Testis (tissue), 5 donors: Measurements from ENCODE around the gene ENTPD6. TPM values are rescaled to one million over a fixed set of nuclear protein-coding genes. Genes with fewer than 3 reads are reported as not detected.

Experiments used
- DNase-seq: peaks from one replicate; pipeline ENCODE4 v3.0.0-alpha.2; 2019
- H3K27ac ChIP-seq, 2 donors: fragments of 200-600 bp; sonication (generic); one replicate each; pipeline ENCODE4 v1.5.1; 2019
- H3K27me3 ChIP-seq: fragments of 200-600 bp; sonication (generic); one replicate; pipeline ENCODE4 v1.5.1; 2019
- H3K36me3 ChIP-seq: fragments of 200-600 bp; sonication (generic); one replicate; pipeline ENCODE4 v1.5.1; 2017; ENCODE audit warnings: low read depth; ENCODE audit errors: missing control alignments
- H3K4me1 ChIP-seq: fragments of 200-600 bp; sonication (generic); one replicate; pipeline ENCODE4 v1.5.1; 2019
- H3K4me3 ChIP-seq, 2 donors: fragments of 200-600 bp; sonication (generic); one replicate each; pipeline ENCODE4 v1.5.1; 2017 to 2019
- H3K9me3 ChIP-seq: fragments of 200-600 bp; sonication (generic); one replicate; pipeline ENCODE4 v1.5.1; 2017
- POLR2A ChIP-seq: fragments of 450-650 bp; IDR thresholded peaks from one replicate; pipeline ENCODE4 v1.6.1; 2017; ENCODE audit warnings: antibody characterized with exemption, mild to moderate bottlenecking, moderate library complexity
- WGBS, 2 donors: methylation state at CpG; one replicate each; pipeline ENCODE4 v1.1.5; 2018; 5-methylcytosine and 5-hydroxymethylcytosine counted together
- intact Hi-C: fragments of 100-400 bp; cut with DNase I; formaldehyde crosslinking; loops from one replicate; pipeline ENCODE4 v1.15.1; 2023; ENCODE audit warnings: low total_unique reads
- long read RNA-seq, 2 donors: transcript quantifications; one replicate each; lab custom pipeline, GENCODE V29; 2026
- polyA plus RNA-seq: library from polyadenylated mRNA; stranded (reverse); fragments of 350-450 nt; fragmentation: Illumina TruSeq; extraction: RNeasy Lipid Tissue Mini Kit (QIAGEN cat#74804); gene quantifications from one replicate; pipeline ENCODE4 v1.2.3, GENCODE V29; 2014; ENCODE audit warnings: low read depth, low replicate concordance; ENCODE audit not compliant: insufficient read depth
- total RNA-seq, 2 donors: library from RNA; depleted of rRNA; stranded (reverse); fragments of >200 nt; gene quantifications; one replicate each; pipeline ENCODE4 v1.2.3, GENCODE V29; 2016
- TF ChIP-seq, protein P1 (sequence below), 3 experiments: fragments of 450-650 bp in 2 of 3; fragments of 200-600 bp in 1 of 3; sonication (generic) in 1 of 3; IDR thresholded peaks; one replicate each; pipeline ENCODE4 v1.5.1; 2016 to 2019; ENCODE audit warnings: antibody characterized with exemption in 3 of 3, mild to moderate bottlenecking in 2 of 3, moderate library complexity in 1 of 3

The ENTPD6 gene
- total RNA-seq: 100 to 1,000 TPM; 157 to 204 TPM
- polyA plus RNA-seq: 80.7 TPM
- long read RNA-seq, donor 1, partial matches to known transcripts: 0 of 3 reads
- long read RNA-seq, donor 1, other reads (novel, unspliced or antisense): 0 of 3 reads
- long read RNA-seq, donor 2, partial matches to known transcripts: 0 of 6 reads
- long read RNA-seq, donor 2, other reads (novel, unspliced or antisense): 0 of 6 reads

DNA sequence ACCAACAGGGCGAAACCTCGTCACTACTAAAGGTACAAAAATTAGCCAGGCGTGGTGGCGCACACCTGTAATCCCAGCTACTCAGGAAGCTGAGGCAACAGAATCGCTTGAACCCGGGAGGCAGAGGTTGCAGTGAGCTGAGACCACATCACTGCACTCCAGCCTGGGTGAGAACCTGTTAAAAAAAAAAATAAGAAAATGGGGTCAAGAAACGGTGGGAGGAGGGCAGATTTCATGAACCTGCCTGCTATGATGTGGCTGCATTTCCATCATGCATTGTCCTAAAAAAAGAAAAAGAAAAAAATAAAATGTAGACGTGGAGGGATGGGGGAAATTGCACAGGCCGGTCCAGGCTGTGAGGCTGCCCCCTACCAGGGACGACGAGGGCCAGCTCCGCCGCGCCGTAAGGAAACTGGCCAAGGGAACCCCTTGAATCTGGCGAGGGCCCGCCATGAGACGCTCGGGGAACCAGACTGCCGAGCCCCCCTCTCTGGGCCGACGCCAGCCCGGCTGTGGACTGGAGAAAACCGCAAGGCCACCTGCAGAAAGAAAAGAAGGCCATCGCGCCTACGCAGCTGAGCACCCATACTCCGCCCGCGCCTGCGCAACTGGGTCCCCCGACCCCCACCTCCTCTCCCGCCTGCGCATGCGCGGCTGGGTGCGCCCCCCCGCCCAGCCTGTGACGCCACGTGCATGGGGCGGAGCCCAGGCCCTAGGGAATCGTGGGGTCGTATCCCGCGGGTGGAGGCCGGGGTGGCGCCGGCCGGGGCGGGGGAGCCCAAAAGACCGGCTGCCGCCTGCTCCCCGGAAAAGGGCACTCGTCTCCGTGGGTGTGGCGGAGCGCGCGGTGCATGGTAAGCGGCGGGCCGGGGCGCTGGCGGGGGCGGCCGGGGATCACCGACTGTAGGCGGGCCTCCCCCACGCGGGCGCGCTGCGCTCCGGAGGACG is at the start of gene ENTPD6:
ENTPD6 (plus strand) TSS at position 699 of the 948 bp plus-strand sequence. CDS start 10,825 bp downstream, outside the sequence.
- intact Hi-C loops: no loop called here
- DNase-seq: peak; percentile 93
- TF ChIP-seq, protein P1, sequence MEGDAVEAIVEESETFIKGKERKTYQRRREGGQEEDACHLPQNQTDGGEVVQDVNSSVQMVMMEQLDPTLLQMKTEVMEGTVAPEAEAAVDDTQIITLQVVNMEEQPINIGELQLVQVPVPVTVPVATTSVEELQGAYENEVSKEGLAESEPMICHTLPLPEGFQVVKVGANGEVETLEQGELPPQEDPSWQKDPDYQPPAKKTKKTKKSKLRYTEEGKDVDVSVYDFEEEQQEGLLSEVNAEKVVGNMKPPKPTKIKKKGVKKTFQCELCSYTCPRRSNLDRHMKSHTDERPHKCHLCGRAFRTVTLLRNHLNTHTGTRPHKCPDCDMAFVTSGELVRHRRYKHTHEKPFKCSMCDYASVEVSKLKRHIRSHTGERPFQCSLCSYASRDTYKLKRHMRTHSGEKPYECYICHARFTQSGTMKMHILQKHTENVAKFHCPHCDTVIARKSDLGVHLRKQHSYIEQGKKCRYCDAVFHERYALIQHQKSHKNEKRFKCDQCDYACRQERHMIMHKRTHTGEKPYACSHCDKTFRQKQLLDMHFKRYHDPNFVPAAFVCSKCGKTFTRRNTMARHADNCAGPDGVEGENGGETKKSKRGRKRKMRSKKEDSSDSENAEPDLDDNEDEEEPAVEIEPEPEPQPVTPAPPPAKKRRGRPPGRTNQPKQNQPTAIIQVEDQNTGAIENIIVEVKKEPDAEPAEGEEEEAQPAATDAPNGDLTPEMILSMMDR (IDR thresholded peaks at IDR 0.05): no peak
- TF ChIP-seq POLR2A: peak; percentile 18
- H3K4me3 ChIP-seq: peak within 1 kb of the TSS; percentile 74 to 100
- no peaks in the 10 kb centered on the region for H3K36me3 ChIP-seq
- peak within 1 kb of the TSS; percentile 91 to 95 for H3K27ac ChIP-seq
- H3K27me3 ChIP-seq: no peaks in the 10 kb centered on the region
- WGBS, 2 donors: 8 to 14% methylated on average over 27 to 52 of the region's 75 CpGs
- H3K4me1 ChIP-seq: peaks cover 46% of the 10 kb centered on the region
- no peaks in the 10 kb centered on the region for H3K9me3 ChIP-seq

- Histone ChIP-seq H3K27ac (no peak overlapping the region), H3K9me3 (no peaks in the 10 kb centered on the region), H3K27me3 (no peaks in the 10 kb centered on the region), H3K4me1 (peaks cover 3% of the 10 kb centered on the region), H3K36me3 (no peaks in the 10 kb centered on the region), H3K4me3 (no peak overlapping the region)
- no peak for TF ChIP-seq POLR2A
- TF ChIP-seq, protein P1 (IDR thresholded peaks at IDR 0.05): no peak
- 80 to 94% methylated on average over 8 of the region's 8 CpGs for WGBS, 2 donors
- no peak for DNase-seq
- intact Hi-C loops: no loop called here
Measured at GRCh38 chr20:25146976-25147375, 48.5 kb upstream of the ENTPD6 start.

- peak overlapping the region; percentile 40 for H3K4me3 ChIP-seq
- TF ChIP-seq POLR2A: no peak
- TF ChIP-seq, protein P1 (IDR thresholded peaks at IDR 0.05): no peak
- H3K36me3 ChIP-seq: no peaks in the 10 kb centered on the region
- H3K27ac ChIP-seq: no peak overlapping the region
- no peaks in the 10 kb centered on the region for H3K9me3 ChIP-seq
- DNase-seq: no peak
- H3K4me1 ChIP-seq: peaks cover 3% of the 10 kb centered on the region
- 63 to 70% methylated on average over 8 to 15 of the region's 15 CpGs for WGBS, 2 donors
- intact Hi-C loops: no loop called here
- H3K27me3 ChIP-seq: no peaks in the 10 kb centered on the region
Measured at GRCh38 chr20:25147716-25148115, 47.8 kb upstream of the ENTPD6 start.

DNA sequence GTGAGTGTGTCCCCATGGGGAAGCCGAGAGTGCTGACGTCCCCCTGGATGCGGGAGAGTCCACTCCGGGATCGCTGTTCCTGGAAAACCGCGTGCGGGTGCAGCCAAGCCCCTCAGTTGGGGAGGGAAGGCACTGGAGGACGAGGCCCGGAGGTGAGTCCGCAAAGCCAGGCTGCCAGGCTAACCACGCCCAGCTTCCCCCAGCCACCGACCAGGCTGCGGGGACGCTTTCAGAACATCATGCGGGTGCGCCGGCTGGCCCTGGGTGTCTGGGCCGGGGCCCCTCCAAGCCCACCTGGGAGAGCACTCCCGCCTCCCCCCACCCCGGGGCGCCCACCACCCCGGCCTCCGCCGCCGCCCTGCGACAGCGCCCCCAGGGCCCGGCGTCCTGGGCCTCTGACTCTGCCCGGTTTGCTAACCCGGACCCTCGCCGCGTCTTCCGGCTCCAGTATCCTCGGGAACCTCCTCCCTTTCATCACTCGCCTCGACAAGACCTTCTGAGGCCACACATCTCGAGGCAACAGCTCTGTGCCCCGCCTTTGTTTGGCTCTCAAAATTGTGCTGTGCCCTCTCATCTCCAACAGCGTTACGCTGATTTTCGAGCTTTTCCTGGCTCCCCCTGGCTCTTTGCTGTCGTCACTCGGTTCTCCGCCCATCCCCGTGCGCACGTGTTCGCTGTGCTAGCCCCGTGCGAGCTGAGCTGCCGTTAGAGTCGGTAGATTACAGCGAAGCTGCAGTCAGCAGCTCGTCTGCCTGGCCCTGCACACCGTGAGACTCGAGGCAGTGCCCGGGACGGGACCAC is 47.1 kb upstream of the ENTPD6 start:
- no peak for TF ChIP-seq POLR2A
- TF ChIP-seq, protein P1 (IDR thresholded peaks at IDR 0.05): no peak
- Histone ChIP-seq H3K9me3 (no peaks in the 10 kb centered on the region), H3K36me3 (no peaks in the 10 kb centered on the region), H3K4me1 (peaks cover 3% of the 10 kb centered on the region), H3K27ac (no peak overlapping the region), H3K4me3 (peak overlapping the region; percentile 40), H3K27me3 (no peaks in the 10 kb centered on the region)
- intact Hi-C loops: no loop called here
- peak; percentile 79 for DNase-seq
- WGBS, 2 donors: 0 to 14% methylated on average over 2 to 55 of the region's 61 CpGs
